GM12874 (cell line): Measurements from ENCODE around the gene EVC.

Source experiments
- TF ChIP-seq, protein P1 (sequence below): IDR thresholded peaks from 2 replicates; pipeline ENCODE4 v1.5.1; 2011; ENCODE audit warnings: low read depth, mild to moderate bottlenecking, control low read depth, low read length, moderate library complexity; ENCODE audit not compliant: insufficient read depth

Gene EVC

DNA sequence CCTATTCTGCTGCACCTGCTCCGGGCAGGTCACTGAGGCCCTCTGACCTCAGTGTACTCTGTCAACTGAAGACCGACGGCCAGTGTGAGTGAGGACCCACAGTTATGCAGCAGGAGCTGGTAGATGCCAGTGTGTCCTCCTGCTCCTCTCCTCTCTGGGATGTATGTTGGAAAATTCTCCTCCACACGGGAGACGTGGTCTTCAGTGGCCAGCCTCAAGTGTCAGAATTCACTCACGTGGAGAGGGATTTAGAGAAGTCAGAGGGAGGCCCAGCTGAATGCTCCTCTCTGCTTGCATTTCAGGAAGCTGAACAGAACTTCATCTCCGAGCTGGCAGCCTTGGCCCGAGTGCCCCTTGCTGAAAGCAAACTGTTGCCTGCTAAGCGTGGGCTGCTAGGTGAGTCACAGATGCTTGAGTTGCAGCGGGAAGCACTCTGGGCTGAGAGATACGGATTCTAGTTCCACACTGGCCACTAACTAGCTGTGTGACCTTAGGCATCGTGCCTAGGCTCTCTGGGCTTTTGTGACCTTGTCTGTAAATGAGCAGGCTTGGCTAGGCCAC is 98.3 kb downstream of the EVC start:
- TF ChIP-seq, protein P1, sequence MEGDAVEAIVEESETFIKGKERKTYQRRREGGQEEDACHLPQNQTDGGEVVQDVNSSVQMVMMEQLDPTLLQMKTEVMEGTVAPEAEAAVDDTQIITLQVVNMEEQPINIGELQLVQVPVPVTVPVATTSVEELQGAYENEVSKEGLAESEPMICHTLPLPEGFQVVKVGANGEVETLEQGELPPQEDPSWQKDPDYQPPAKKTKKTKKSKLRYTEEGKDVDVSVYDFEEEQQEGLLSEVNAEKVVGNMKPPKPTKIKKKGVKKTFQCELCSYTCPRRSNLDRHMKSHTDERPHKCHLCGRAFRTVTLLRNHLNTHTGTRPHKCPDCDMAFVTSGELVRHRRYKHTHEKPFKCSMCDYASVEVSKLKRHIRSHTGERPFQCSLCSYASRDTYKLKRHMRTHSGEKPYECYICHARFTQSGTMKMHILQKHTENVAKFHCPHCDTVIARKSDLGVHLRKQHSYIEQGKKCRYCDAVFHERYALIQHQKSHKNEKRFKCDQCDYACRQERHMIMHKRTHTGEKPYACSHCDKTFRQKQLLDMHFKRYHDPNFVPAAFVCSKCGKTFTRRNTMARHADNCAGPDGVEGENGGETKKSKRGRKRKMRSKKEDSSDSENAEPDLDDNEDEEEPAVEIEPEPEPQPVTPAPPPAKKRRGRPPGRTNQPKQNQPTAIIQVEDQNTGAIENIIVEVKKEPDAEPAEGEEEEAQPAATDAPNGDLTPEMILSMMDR, result no peak

DNA sequence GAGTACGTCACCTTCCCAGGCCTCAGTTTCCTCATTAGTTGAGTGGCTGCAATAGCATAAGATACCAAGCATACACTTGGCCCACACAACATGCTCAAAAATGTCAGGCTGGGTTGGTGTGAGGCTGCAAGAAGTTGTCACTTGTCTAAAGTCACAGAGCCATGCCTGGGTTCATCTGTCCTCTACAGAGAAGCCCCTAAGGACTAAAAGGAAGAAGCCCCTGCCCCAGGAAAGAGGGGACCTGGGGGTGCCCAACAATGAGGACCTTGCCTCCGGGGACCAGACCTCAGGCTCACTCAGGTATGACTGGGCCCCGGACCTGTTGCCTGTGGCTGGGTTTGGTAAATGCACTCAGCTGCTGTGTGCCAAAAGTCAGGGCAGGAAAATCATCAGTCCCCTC is 99.2 kb downstream of the EVC start:
- TF ChIP-seq, protein P1, result no peak

DNA sequence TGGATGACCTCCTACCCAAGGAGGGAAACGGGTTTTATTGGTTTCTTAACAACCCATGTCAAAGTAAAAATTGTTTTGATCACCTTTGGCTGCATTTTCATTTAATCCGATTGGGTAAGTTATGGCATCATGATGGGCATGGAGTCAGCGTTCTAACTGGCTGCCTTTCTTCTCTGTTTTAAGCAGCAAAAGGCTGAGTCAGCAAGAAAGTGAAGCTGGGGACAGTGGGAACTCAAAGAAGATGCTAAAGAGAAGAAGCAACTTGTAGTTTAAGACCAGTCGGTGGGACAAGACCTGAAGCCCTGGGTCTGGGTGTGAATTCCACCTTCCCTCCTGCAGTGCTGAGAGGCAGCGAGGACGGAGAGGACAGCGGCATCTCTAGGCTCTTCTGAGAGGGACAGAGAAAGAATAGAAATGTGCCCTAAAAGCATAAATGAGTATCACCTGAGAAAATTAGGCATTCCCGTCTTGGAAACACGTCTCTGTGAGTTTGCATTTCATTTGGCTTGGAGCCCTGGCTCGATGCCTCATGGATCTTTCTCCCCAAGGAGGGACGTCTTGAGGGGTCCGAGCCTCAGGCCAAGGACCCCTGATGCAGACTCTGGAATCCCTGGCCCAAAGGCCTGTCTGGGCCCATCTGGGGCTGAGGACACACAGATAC is 99.9 kb downstream of the EVC start:
- TF ChIP-seq, protein P1, result no peak

DNA sequence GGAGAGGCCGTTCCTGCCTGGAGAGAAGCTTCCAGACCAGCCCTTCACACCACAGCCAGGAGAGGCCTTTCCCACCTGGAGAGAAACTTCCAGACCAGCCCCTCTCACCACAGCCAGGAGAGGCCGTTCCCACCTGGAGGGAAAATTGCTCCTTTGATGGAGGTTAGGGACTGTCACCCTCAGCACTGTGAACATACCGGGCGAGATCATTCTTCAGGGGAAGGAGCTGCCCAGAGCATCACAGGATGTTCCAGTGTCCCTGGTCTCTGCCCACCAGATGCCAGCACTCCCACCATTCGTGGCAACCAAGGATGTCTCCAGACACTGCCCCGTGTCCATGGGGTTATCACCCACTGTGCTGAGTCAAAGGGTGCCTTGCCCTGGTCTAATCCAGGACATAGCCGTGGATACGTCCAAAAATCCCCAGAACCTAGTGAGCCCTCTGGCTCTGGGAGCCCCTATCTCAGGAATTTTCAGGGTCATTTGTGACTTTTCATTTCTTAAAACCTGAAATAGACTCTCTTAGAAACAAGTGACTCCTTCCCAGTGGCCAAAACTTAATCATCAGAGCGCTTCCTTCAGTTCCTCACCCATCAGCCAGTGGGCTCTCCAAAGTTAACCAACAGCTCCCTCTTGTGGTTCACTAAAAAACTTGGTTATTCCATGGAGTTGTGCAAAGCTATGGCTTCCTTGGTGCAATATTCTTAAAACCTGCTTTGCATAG is 101.7 kb downstream of the EVC start:
- TF ChIP-seq, protein P1, result peak; percentile 59

DNA sequence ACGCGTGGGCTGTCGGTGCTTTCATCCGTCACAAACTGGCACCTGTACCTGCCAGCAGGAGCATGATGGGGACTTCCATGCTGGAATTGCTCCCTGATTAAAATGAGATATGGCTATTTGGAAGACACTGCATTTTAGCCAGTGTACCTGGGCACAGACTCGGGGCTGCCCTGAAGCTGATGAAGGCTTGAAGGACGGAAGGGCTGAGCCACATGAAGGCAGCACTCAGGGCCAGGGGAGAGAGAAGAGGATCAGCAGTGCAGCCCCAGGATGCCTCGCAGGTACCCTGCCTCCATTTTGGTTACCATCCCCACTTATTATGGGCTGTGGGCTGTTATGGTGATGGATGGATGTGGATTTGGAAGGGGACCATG is 102.9 kb downstream of the EVC start:
- TF ChIP-seq, protein P1, result no peak

DNA sequence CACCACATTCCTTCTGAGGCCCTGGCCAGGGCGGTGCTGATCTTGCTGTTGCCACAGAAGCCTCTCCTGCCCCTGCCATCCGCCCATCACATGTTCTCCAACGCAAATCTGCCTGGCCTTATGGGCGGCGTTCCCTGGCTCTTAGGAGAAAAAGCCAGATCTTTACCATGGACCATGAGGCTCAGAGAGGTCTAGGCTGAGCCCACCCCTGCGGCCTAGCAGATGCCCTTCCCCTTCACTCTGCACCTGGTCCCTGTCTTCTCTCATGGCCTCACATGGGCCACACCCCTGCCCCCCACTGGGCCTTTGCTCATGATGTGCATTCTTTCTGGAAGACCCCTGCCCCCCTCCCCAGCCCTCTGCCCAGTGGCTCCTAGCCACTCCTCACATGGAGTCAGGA is 103.4 kb downstream of the EVC start:
- TF ChIP-seq, protein P1, result no peak

DNA sequence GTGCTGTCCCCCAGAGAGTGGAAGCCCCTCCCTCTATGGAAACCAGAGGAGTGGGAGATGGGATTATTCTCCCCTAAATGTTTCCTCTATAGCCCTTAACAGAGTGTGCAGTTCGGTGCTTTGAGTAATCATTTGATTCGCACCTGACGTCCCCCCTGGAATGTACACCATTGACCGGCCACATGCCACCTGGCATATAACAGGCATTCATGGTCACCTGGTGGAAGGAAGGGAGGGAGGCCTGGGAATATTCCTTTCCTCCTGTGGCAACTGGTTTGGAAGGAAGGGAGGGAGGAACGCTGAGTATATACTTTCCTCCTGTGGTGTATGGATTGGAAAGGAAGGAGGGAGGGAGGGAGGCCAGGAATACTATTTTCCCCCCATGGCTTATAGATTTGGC is 104.6 kb downstream of the EVC start:
- TF ChIP-seq, protein P1, result no peak
